HepG2 (cell line): ENCODE measurements around the gene BAZ1A. TPM values are rescaled to one million over a fixed set of nuclear protein-coding genes. Genes with fewer than 3 reads are reported as not detected.

Experiments
- CEBPB ChIP-seq: IDR thresholded peaks from 2 replicates; pipeline ENCODE4 v1.6.1; 2011; ENCODE audit warnings: low read depth, low read length, improper control_type of control experiment, borderline replicate concordance
- ESRRA ChIP-seq: sonication (generic); formaldehyde crosslinking; IDR thresholded peaks from 2 replicates; pipeline ENCODE4 v1.5.1; 2020; ENCODE audit warnings: mild to moderate bottlenecking, low read depth, missing genetic modification reagents
- KAT8 ChIP-seq: IDR thresholded peaks from 2 replicates; pipeline ENCODE4 v1.6.1; 2016; ENCODE audit warnings: missing genetic modification reagents, missing compliant biosample characterization
- MYNN ChIP-seq: sonication (generic); formaldehyde crosslinking; IDR thresholded peaks from 2 replicates; pipeline ENCODE4 v1.4.0; 2020; ENCODE audit warnings: mild to moderate bottlenecking, low read depth, missing genetic modification reagents
- NONO ChIP-seq, 2 experiments: fragments of 450-650 bp in 1 of 2; sonication (generic) in 1 of 2; formaldehyde crosslinking in 1 of 2; IDR thresholded peaks in 1 of 2; conservative IDR thresholded peaks in 1 of 2; 2 replicates each; pipeline versions ENCODE4 v1.6.1 to v1.8.0; 2017 to 2022; ENCODE audit warnings: mild to moderate bottlenecking in 1 of 2, missing genetic modification reagents in 1 of 2, moderate library complexity in 1 of 2
- NR1H2 ChIP-seq: sonication (generic); formaldehyde crosslinking; IDR thresholded peaks from 2 replicates; pipeline ENCODE4 v1.8.1; 2022; ENCODE audit warnings: low read depth, missing genetic modification reagents, borderline replicate concordance
- RAD51 ChIP-seq: fragments of 450-650 bp; IDR thresholded peaks from 2 replicates; pipeline ENCODE4 v1.6.1; 2016; ENCODE audit warnings: borderline replicate concordance
- SMAD3 ChIP-seq: sonication (generic); formaldehyde crosslinking; IDR thresholded peaks from 2 replicates; pipeline ENCODE4 v1.4.0; 2020; ENCODE audit warnings: missing genetic modification reagents
- SYNCRIP ChIP-seq: fragments of 200-400 bp; formaldehyde crosslinking; IDR thresholded peaks from 2 replicates; pipeline ENCODE4 v1.6.1; 2018; ENCODE audit warnings: mild to moderate bottlenecking, low read depth, low read length; ENCODE audit not compliant: insufficient read depth
- TEAD3 ChIP-seq: optimal IDR thresholded peaks from 2 replicates; pipeline ENCODE3; 2016; ENCODE audit warnings: borderline replicate concordance
- ZMAT3 ChIP-seq: sonication (generic); formaldehyde crosslinking; conservative IDR thresholded peaks from 2 replicates; pipeline ENCODE4 v1.7.0; 2021; ENCODE audit warnings: missing genetic modification reagents
- ZNF333 ChIP-seq: sonication (generic); formaldehyde crosslinking; IDR thresholded peaks from 2 replicates; pipeline ENCODE4 v1.4.0; 2020; ENCODE audit warnings: mild to moderate bottlenecking, missing genetic modification reagents, borderline replicate concordance
- ZNF672 ChIP-seq: sonication (generic); formaldehyde crosslinking; IDR thresholded peaks from 2 replicates; pipeline ENCODE4 v1.8.1; 2022; ENCODE audit warnings: missing genetic modification reagents
- polyA plus RNA-seq, 8 experiments: library from polyadenylated mRNA; depleted of rRNA in 3 of 8; stranded (reverse) in 7 of 8; unstranded in 1 of 8; fragments of >200 nt; fragmentation: Illumina TruSeq in 4 of 8; extraction: Trizol in 4 of 8; gene quantifications; 2 replicates each; pipeline versions ENCODE4 v1.2.1 to v1.2.3, GENCODE V29; 2011 to 2016; ENCODE audit warnings: low read depth in 4 of 8, missing spikeins in 1 of 8, mixed read lengths in 1 of 8; ENCODE audit not compliant: insufficient read depth in 1 of 8
- total RNA-seq, 5 experiments: library from RNA; depleted of rRNA; stranded (reverse); fragments of >200 nt; fragmentation: Illumina TruSeq; extraction: Trizol; gene quantifications; 2 replicates each; pipeline ENCODE4 v1.2.3, GENCODE V29; 2016; ENCODE audit warnings: low read depth in 1 of 5
- TF ChIP-seq, protein P1 (sequence below): sonication (generic); formaldehyde crosslinking; IDR thresholded peaks from 2 replicates; pipeline ENCODE4 v1.8.0; 2022; ENCODE audit warnings: missing genetic modification reagents, mild to moderate bottlenecking, moderate library complexity, borderline replicate concordance
- TF ChIP-seq, protein P2 (sequence below): sonication (generic); formaldehyde crosslinking; IDR thresholded peaks from 2 replicates; pipeline ENCODE4 v1.5.1; 2020; ENCODE audit warnings: missing genetic modification reagents, mild to moderate bottlenecking, borderline replicate concordance
- TF ChIP-seq, protein P3 (sequence below): sonication (generic); formaldehyde crosslinking; IDR thresholded peaks from 2 replicates; pipeline ENCODE4 v1.4.0; 2020; ENCODE audit warnings: missing genetic modification reagents, mild to moderate bottlenecking, borderline replicate concordance
- TF ChIP-seq, protein P4 (sequence below): sonication (generic); formaldehyde crosslinking; IDR thresholded peaks from 2 replicates; pipeline ENCODE4 v1.8.1; 2023; ENCODE audit warnings: mild to moderate bottlenecking, missing genetic modification reagents
- TF ChIP-seq, protein P5 (sequence below): sonication (generic); formaldehyde crosslinking; IDR thresholded peaks from 2 replicates; pipeline ENCODE4 v1.8.0; 2022; ENCODE audit warnings: mild to moderate bottlenecking, missing genetic modification reagents

The BAZ1A gene
- total and polyA plus RNA-seq, 2 of the 13 experiments (the other 11 are each of a cell fraction or from before 2014, with no cell fraction given) = 20.9 to 56.8 TPM

DNA sequence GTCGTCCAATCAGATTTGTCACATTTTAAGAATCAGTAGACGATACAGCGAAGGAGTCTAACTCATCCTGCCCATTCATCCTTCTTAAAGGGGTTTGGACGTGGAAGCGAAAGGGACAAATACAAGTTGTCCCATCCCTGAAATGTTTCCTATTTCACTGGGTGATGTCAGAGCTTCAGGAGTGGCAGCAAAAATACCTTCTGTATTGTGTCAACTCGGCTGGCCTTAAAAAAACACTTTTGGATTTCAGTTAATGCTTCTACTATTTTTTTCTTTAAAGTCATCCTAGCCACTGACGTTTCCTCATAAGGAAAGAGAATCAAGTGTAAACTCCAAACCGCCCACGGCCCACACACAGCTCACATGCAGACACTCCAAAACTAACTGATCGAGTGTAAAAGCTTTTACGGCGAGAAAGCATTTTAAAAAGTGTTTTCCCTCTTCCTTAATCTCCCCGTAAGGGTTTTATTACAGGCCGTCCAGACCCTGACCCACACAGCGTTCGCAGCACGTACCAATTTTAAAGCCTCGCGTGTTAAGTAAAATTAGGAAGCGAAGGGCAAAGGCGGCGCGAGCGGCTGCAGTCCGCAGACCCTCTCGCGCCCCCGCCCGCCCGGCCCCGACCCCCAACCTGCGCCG, 161.4 kb downstream of the BAZ1A start (continued):
- TF ChIP-seq, protein P1, sequence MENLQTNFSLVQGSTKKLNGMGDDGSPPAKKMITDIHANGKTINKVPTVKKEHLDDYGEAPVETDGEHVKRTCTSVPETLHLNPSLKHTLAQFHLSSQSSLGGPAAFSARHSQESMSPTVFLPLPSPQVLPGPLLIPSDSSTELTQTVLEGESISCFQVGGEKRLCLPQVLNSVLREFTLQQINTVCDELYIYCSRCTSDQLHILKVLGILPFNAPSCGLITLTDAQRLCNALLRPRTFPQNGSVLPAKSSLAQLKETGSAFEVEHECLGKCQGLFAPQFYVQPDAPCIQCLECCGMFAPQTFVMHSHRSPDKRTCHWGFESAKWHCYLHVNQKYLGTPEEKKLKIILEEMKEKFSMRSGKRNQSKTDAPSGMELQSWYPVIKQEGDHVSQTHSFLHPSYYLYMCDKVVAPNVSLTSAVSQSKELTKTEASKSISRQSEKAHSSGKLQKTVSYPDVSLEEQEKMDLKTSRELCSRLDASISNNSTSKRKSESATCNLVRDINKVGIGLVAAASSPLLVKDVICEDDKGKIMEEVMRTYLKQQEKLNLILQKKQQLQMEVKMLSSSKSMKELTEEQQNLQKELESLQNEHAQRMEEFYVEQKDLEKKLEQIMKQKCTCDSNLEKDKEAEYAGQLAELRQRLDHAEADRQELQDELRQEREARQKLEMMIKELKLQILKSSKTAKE (CRISPR knock-in tag) = no peak
- TF ChIP-seq SMAD3 (CRISPR knock-in tag) (0 out of 2 replicates have a peak, but pooled peaks have one; percentile 13), SYNCRIP (no peak), ZNF333 (CRISPR knock-in tag) (no peak), RAD51 (no peak), ZMAT3 (no peak), ZNF672 (CRISPR knock-in tag) (no peak), CEBPB (no peak), TEAD3 (CRISPR knock-in tag) (peak; percentile 65), ESRRA (CRISPR knock-in tag) (no peak), KAT8 (CRISPR knock-in tag) (0 out of 2 replicates have a peak, but pooled peaks have one; percentile 0), NONO (IDR thresholded peaks at IDR 0.05) (no peak), NONO (CRISPR knock-in tag; conservative IDR thresholded peaks at IDR 0.05) (no peak), NR1H2 (CRISPR knock-in tag) (no peak), MYNN (CRISPR knock-in tag) (no peak)
- TF ChIP-seq, protein P2, sequence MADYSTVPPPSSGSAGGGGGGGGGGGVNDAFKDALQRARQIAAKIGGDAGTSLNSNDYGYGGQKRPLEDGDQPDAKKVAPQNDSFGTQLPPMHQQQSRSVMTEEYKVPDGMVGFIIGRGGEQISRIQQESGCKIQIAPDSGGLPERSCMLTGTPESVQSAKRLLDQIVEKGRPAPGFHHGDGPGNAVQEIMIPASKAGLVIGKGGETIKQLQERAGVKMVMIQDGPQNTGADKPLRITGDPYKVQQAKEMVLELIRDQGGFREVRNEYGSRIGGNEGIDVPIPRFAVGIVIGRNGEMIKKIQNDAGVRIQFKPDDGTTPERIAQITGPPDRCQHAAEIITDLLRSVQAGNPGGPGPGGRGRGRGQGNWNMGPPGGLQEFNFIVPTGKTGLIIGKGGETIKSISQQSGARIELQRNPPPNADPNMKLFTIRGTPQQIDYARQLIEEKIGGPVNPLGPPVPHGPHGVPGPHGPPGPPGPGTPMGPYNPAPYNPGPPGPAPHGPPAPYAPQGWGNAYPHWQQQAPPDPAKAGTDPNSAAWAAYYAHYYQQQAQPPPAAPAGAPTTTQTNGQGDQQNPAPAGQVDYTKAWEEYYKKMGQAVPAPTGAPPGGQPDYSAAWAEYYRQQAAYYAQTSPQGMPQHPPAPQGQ (CRISPR knock-in tag) = no peak
- TF ChIP-seq, protein P3, sequence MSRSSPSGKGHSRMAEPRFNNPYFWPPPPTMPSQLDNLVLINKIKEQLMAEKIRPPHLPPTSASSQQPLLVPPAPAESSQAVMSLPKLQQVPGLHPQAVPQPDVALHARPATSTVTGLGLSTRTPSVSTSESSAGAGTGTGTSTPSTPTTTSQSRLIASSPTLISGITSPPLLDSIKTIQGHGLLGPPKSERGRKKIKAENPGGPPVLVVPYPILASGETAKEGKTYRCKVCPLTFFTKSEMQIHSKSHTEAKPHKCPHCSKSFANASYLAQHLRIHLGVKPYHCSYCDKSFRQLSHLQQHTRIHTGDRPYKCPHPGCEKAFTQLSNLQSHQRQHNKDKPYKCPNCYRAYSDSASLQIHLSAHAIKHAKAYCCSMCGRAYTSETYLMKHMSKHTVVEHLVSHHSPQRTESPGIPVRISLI = peak; percentile 34; the same call in 1 of the 2 replicates
- TF ChIP-seq, protein P4, sequence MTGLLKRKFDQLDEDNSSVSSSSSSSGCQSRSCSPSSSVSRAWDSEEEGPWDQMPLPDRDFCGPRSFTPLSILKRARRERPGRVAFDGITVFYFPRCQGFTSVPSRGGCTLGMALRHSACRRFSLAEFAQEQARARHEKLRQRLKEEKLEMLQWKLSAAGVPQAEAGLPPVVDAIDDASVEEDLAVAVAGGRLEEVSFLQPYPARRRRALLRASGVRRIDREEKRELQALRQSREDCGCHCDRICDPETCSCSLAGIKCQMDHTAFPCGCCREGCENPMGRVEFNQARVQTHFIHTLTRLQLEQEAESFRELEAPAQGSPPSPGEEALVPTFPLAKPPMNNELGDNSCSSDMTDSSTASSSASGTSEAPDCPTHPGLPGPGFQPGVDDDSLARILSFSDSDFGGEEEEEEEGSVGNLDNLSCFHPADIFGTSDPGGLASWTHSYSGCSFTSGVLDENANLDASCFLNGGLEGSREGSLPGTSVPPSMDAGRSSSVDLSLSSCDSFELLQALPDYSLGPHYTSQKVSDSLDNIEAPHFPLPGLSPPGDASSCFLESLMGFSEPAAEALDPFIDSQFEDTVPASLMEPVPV (CRISPR knock-in tag) = 0 out of 2 replicates have a peak, but pooled peaks have one; percentile 12
- TF ChIP-seq, protein P5, sequence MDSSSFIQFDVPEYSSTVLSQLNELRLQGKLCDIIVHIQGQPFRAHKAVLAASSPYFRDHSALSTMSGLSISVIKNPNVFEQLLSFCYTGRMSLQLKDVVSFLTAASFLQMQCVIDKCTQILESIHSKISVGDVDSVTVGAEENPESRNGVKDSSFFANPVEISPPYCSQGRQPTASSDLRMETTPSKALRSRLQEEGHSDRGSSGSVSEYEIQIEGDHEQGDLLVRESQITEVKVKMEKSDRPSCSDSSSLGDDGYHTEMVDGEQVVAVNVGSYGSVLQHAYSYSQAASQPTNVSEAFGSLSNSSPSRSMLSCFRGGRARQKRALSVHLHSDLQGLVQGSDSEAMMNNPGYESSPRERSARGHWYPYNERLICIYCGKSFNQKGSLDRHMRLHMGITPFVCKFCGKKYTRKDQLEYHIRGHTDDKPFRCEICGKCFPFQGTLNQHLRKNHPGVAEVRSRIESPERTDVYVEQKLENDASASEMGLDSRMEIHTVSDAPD = peak; percentile 47; the same call in 1 of the 2 replicates
